ENCODE results near the gene CCDC28B. TPM values are rescaled to one million over a fixed set of nuclear protein-coding genes. Genes with fewer than 3 reads are reported as not detected.
"Not testable (repeated sequence)": the region's sequence is repeated elsewhere in the genome, so short reads cannot be mapped to it uniquely, and the experiment has no call there.

The CCDC28B gene
- total and polyA plus RNA-seq, 2 of the 13 experiments (the other 11 are each of a cell fraction or from before 2014, with no cell fraction given) = 2.6 to 3.5 TPM

- CTCF ChIA-PET (ENCODE audit: low intra/inter-chr PET ratio, low total read pairs) = no interaction called here
- no TSS peak for BruUV-seq (replicated peaks)
These were observed 37.0 kb upstream of the CCDC28B start for GRCh38 chr1:32163405-32163804.

GRCh38 chr1:32165633-32166032 lies 34.8 kb upstream of the CCDC28B start:
- FAIRE-seq; H3K79me2 ChIP-seq (ENCODE audit: insufficient read depth, low read length); POLR2A ChIA-PET; CTCF ChIA-PET (ENCODE audit: low intra/inter-chr PET ratio, low total read pairs); H3K9ac ChIP-seq (ENCODE audit: insufficient read depth, low read depth, low read length); H3K4me2 ChIP-seq (ENCODE audit: low read depth, low read length); BruUV-seq (replicated peaks); H3K27me3 ChIP-seq (ENCODE audit: control insufficient read depth in 1 of 2, insufficient read depth in 2 of 2, low read length in 2 of 2); in situ Hi-C loops (cut with HindIII; ENCODE audit: extremely low pct_ligation_motif_present, low pct_unique_long_range_greater_than_20kb); H3K4me1 ChIP-seq (ENCODE audit: insufficient read depth, low read length); H3K4me3 ChIP-seq (replicated peaks in 1 of 3; ENCODE audit: insufficient read depth in 1 of 3, low read depth in 2 of 3, low read length in 3 of 3); intact Hi-C loops (cut with micrococcal nuclease; ENCODE audit: unreplicated experiment); H2AFZ ChIP-seq (ENCODE audit: low read length); ATAC-seq; H3K27ac ChIP-seq (ENCODE audit: extremely low read length, insufficient read depth, low read length); H3K9me3 ChIP-seq (ENCODE audit: low read length); H4K20me1 ChIP-seq (ENCODE audit: insufficient read depth, low read length); DNase-seq (ENCODE audit: low spot score): not testable (repeated sequence)
- over 99% methylated on average over 10 of the region's 10 CpGs for WGBS (ENCODE audit: low lambda C conversion rate)
- H3K36me3 ChIP-seq (replicated peaks in 1 of 2; ENCODE audit: control insufficient read depth in 1 of 2, insufficient read depth in 2 of 2, low read length in 2 of 2) = peaks cover 27 to 71% of the 10 kb centered on the region in 2 experiments

More at GRCh38 chr1:32163405-32163804, 37.0 kb upstream of the CCDC28B start:
- in situ Hi-C loops (cut with HindIII; ENCODE audit: extremely low pct_ligation_motif_present, low pct_unique_long_range_greater_than_20kb) (no loop called here), intact Hi-C loops (cut with micrococcal nuclease; ENCODE audit: unreplicated experiment) (no loop called here)
- no peak overlapping the region for H2AFZ ChIP-seq (ENCODE audit: low read length)
- H3K9ac ChIP-seq (ENCODE audit: insufficient read depth, low read depth, low read length) = no peak overlapping the region
- no peak for ATAC-seq
- DNase-seq (ENCODE audit: low spot score) = no peak
- H3K4me2 ChIP-seq (ENCODE audit: low read depth, low read length) = no peak overlapping the region
- no peak overlapping the region for H3K27ac ChIP-seq (ENCODE audit: extremely low read length, insufficient read depth, low read length)
- H3K9me3 ChIP-seq (ENCODE audit: low read length) = no peaks in the 10 kb centered on the region
- POLR2A ChIA-PET = no interaction called here
- H3K79me2 ChIP-seq (ENCODE audit: insufficient read depth, low read length) = no peaks in the 10 kb centered on the region
- 94% methylated on average over 2 of the region's 2 CpGs for WGBS (ENCODE audit: low lambda C conversion rate)
- no peak for FAIRE-seq
- H3K4me3 ChIP-seq (replicated peaks in 1 of 3; ENCODE audit: insufficient read depth in 1 of 3, low read depth in 2 of 3, low read length in 3 of 3) = no peak overlapping the region
- no peaks in the 10 kb centered on the region for H3K4me1 ChIP-seq (ENCODE audit: insufficient read depth, low read length)
- no peaks in the 10 kb centered on the region for H4K20me1 ChIP-seq (ENCODE audit: insufficient read depth, low read length)
- TF ChIP-seq ZHX2 (IDR thresholded peaks at IDR 0.05; ENCODE audit: low read depth) (no peak), ZHX2 (CRISPR knock-in tag; IDR thresholded peaks at IDR 0.05; ENCODE audit: borderline replicate concordance) (no peak), ZNF703 (CRISPR knock-in tag; IDR thresholded peaks at IDR 0.05; ENCODE audit: borderline replicate concordance) (no peak), ZNF234 (CRISPR knock-in tag; conservative IDR thresholded peaks at IDR 0.05) (no peak), TBP (CRISPR knock-in tag; IDR thresholded peaks at IDR 0.05) (no peak), SMC3 (IDR thresholded peaks at IDR 0.05; ENCODE audit: low read length) (no peak), U2AF2 (IDR thresholded peaks at IDR 0.05; ENCODE audit: low read depth, low read length) (no peak), ZNF274 (CRISPR knock-in tag; IDR thresholded peaks at IDR 0.05) (no peak)
- no peaks in the 10 kb centered on the region for H3K27me3 ChIP-seq (ENCODE audit: control insufficient read depth in 1 of 2, insufficient read depth in 2 of 2, low read length in 2 of 2)
- H3K36me3 ChIP-seq (replicated peaks in 1 of 2; ENCODE audit: control insufficient read depth in 1 of 2, insufficient read depth in 2 of 2, low read length in 2 of 2) = peaks cover 17 to 74% of the 10 kb centered on the region in 2 experiments
